DOHH2 (cell line): ENCODE results near the gene RBM33.

Experiments
- H3F3A ChIP-seq: fragments of 200-600 bp; sonication (generic), shearing (Covaris generic); 2 replicates; pipeline ENCODE4 v1.6.0; 2016; ENCODE audit warnings: antibody characterized with exemption, mild to moderate bottlenecking; ENCODE audit not compliant: control insufficient read depth, insufficient read depth
- H3K27ac ChIP-seq: fragments of 200-600 bp; sonication (generic); 2 replicates; pipeline ENCODE4 v1.5.1; 2014; ENCODE audit warnings: low read depth, mild to moderate bottlenecking, low read length, moderate library complexity
- H3K27me3 ChIP-seq: fragments of 200-600 bp; sonication (generic); 2 replicates; pipeline ENCODE4 v1.6.1; 2014; ENCODE audit warnings: mild to moderate bottlenecking, low read length, mixed read lengths; ENCODE audit not compliant: control insufficient read depth
- H3K36me3 ChIP-seq: fragments of 200-600 bp; sonication (generic); 2 replicates; pipeline ENCODE4 v1.6.1; 2014; ENCODE audit warnings: mild to moderate bottlenecking, low read length, moderate library complexity, mixed read lengths; ENCODE audit not compliant: control insufficient read depth
- H3K4me1 ChIP-seq: fragments of 200-600 bp; sonication (generic); 2 replicates; pipeline ENCODE4 v1.6.1; 2014; ENCODE audit warnings: mild to moderate bottlenecking, low read length, mixed read lengths; ENCODE audit not compliant: control insufficient read depth
- H3K4me2 ChIP-seq: fragments of 200-600 bp; sonication (generic); 2 replicates; pipeline ENCODE4 v1.6.0; 2014; ENCODE audit warnings: mild to moderate bottlenecking, low read length, moderate library complexity
- H3K4me3 ChIP-seq: fragments of 200-600 bp; sonication (generic); 2 replicates; pipeline ENCODE4 v1.5.1; 2014; ENCODE audit warnings: mild to moderate bottlenecking, low read length, mixed read lengths
- H3K79me2 ChIP-seq: fragments of 200-600 bp; sonication (generic); 2 replicates; pipeline ENCODE4 v1.6.1; 2014; ENCODE audit warnings: mild to moderate bottlenecking, low read length, mixed read lengths; ENCODE audit not compliant: control insufficient read depth
- H3K9me2 ChIP-seq: fragments of 200-600 bp; sonication (generic); replicated peaks from 2 replicates; pipeline ENCODE4 v1.6.1; 2014; ENCODE audit warnings: mild to moderate bottlenecking, low read length, mixed read lengths; ENCODE audit not compliant: control insufficient read depth
- H3K9me3 ChIP-seq: fragments of 200-600 bp; sonication (generic); 2 replicates; pipeline ENCODE4 v1.6.1; 2014; ENCODE audit warnings: antibody characterized with exemption, low read length, mixed read lengths; ENCODE audit not compliant: control insufficient read depth, insufficient read depth
- H4K20me1 ChIP-seq: fragments of 200-600 bp; sonication (generic); 2 replicates; pipeline ENCODE4 v1.6.0; 2014; ENCODE audit warnings: low read depth, mild to moderate bottlenecking, antibody characterized with exemption, low read length, moderate library complexity; ENCODE audit not compliant: control insufficient read depth, insufficient read depth
- CTCF ChIP-seq: fragments of 200-600 bp; sonication (generic); IDR thresholded peaks from one replicate; pipeline ENCODE4 v1.5.1; 2014; ENCODE audit warnings: antibody characterized with exemption, mild to moderate bottlenecking, low read depth, low read length; ENCODE audit not compliant: poor library complexity, severe bottlenecking
- EZH2phosphoT487 ChIP-seq: fragments of 200-600 bp; sonication (generic); IDR thresholded peaks from 2 replicates; pipeline ENCODE4 v1.6.1; 2017; ENCODE audit warnings: borderline replicate concordance, mild to moderate bottlenecking, antibody characterized with exemption, low read length, moderate library complexity, mixed read lengths

The RBM33 gene

GRCh38 chr7:155791836-155792235 lies 147.4 kb downstream of the RBM33 start:
- H4K20me1 ChIP-seq, result no peaks in the 10 kb centered on the region
- no peak overlapping the region for H3K27ac ChIP-seq
- peaks cover 10% of the 10 kb centered on the region; the same call in 1 of the 2 replicates for H3K9me3 ChIP-seq
- H3K27me3 ChIP-seq, result peaks cover 5% of the 10 kb centered on the region; the same call in 1 of the 2 replicates
- no peak overlapping the region for H3K4me3 ChIP-seq
- no peaks in the 10 kb centered on the region for H3K9me2 ChIP-seq
- no peaks in the 10 kb centered on the region for H3K36me3 ChIP-seq
- H3K4me2 ChIP-seq, result no peak overlapping the region
- no peak for TF ChIP-seq EZH2phosphoT487
- TF ChIP-seq CTCF, result no peak
- no peaks in the 10 kb centered on the region for H3K4me1 ChIP-seq
- H3F3A ChIP-seq, result no peaks in the 10 kb centered on the region; the same call in 1 of the 2 replicates
- no peaks in the 10 kb centered on the region for H3K79me2 ChIP-seq

DNA sequence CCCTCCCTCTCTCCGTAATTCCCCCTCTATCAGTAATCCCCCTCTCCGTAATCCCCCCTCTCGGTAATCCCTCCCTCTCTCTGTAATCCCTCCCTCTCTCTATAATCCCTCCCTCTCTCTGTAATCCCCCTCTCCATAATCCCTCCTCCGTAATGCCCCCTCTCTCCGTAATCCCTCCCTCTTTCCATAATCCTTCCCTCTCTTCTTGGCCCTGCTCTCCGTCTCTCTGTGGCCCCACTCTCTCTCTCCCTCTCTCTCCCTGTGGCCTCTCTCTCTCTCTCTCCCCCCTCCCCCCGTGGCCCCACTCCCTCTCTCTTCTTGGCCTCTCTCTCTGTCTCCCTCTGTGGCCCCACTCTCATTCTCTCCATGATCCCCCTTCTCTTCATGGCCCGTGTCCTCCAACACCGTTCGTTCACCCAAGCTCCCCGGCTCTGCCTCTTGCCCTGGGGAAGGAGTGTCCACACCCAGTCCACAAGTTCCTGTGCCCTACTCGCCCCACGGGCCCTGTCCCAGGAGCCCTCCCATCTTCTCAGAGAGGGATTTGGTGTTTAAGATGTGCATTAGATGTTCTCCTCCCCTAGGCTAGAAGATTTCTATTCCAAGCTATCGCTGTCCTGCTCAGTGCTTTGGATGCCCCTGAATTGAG lies 148.0 kb downstream of the RBM33 start:
- Histone ChIP-seq H3K4me1 (peaks cover 3% of the 10 kb centered on the region), H4K20me1 (no peaks in the 10 kb centered on the region), H3K27me3 (peaks cover 1% of the 10 kb centered on the region; the same call in 1 of the 2 replicates), H3K9me2 (no peaks in the 10 kb centered on the region), H3K9me3 (peaks cover 10% of the 10 kb centered on the region; the same call in 1 of the 2 replicates), H3F3A (no peaks in the 10 kb centered on the region; the same call in 1 of the 2 replicates), H3K4me2 (no peak overlapping the region), H3K79me2 (no peaks in the 10 kb centered on the region), H3K4me3 (no peak overlapping the region), H3K36me3 (no peaks in the 10 kb centered on the region), H3K27ac (no peak overlapping the region)
- TF ChIP-seq EZH2phosphoT487, result no peak
- no peak for TF ChIP-seq CTCF

GRCh38 chr7:155792999-155793560 lies 148.6 kb downstream of the RBM33 start:
- Histone ChIP-seq H3K9me3 (peaks cover 10% of the 10 kb centered on the region; the same call in 1 of the 2 replicates), H3K36me3 (no peaks in the 10 kb centered on the region), H3F3A (no peaks in the 10 kb centered on the region; the same call in 1 of the 2 replicates), H3K4me2 (no peak overlapping the region), H3K4me3 (no peak overlapping the region), H3K79me2 (no peaks in the 10 kb centered on the region), H3K4me1 (peaks cover 10% of the 10 kb centered on the region), H3K27ac (no peak overlapping the region), H4K20me1 (no peaks in the 10 kb centered on the region), H3K27me3 (no peaks in the 10 kb centered on the region), H3K9me2 (no peaks in the 10 kb centered on the region)
- TF ChIP-seq EZH2phosphoT487, result no peak
- TF ChIP-seq CTCF, result no peak
